GM18526 (cell line): ENCODE data around the gene SPSB3.

ENCODE experiments used
- POLR2A ChIP-seq: IDR thresholded peaks from 3 replicates; pipeline ENCODE4 v1.6.1; 2011; ENCODE audit not compliant: insufficient read length; ENCODE audit errors: extremely low read depth

SPSB3 gene

GRCh38 chr16:1747934-1748333, 34.4 kb downstream of the SPSB3 start:
- no peak for TF ChIP-seq POLR2A

GRCh38 chr16:1746693-1747195, 35.6 kb downstream of the SPSB3 start:
- TF ChIP-seq POLR2A, result no peak

DNA sequence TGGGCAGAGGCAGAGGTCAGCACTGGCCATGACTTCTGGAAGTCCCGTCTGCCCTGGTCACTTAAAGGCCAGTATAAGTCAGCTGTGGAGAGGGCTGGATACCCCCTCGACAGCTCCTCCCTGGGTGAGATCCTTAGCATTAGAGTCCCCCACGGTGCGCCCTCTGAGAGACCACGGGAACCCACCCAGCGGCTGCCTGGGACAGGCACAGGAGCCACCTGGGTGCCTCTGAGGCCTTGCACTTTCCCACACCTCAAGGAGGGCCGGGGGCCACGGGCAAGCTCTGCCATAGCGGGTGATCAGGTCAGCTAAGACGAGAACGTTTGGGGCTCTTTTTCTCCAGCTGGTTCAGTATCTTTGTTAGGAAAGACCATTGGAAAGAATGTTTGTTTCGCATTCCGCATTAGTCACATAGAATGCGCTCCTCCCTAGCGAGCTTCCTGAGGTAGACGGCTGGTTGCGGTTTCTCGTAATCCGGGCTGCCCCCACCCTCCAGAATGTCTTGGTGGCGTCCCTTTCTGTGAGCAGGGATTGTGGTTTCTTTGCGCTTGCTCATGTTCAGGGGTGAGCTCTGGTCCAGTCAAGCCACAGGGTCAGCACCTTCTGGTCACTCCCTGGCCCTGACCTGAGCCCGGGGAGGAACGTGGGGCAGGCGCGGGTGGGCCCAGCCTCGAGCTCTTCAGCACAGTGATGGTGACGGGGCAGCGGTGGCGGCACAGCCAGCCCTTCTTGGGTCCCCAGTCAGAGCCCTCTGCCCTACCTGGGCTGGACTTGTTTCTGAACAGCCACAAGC, 36.3 kb downstream of the SPSB3 start:
- no peak for TF ChIP-seq POLR2A

DNA sequence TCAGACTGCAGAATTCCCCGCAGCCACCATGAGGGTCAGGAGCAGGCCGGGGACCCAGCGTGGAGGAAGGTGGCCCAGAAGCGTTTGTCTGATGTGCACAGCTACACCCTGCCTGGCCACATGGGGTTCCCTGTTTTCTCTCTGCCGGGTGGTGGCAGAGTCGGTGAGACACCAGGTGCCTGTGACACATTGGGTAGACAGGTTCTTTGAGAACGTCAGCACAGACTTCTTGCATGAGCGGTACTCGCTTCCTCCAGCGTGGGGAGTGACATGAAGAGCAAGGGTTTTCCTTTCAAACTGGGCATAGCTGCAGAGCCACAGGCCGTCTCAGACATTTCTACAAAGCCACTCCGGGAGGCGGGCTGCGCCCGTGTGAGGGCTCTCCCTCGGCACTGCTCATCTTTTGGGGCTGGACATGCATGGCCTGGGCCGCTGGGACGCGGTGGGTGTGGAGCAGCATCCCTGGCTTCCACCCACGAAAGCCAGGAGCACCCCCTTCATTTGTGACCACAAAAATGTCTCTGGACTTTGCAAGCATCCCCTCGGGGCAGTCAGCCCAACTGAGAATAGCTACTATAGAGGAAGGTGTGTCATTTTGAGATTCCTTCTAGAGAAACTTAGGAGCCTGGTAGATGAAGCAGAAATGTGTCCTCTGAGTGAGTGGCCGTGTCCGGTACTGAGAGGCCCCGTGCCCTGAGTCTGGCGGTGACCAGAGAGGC, 37.0 kb downstream of the SPSB3 start:
- TF ChIP-seq POLR2A, result no peak

GRCh38 chr16:1744338-1744840, 38.0 kb downstream of the SPSB3 start:
- no peak for TF ChIP-seq POLR2A

DNA sequence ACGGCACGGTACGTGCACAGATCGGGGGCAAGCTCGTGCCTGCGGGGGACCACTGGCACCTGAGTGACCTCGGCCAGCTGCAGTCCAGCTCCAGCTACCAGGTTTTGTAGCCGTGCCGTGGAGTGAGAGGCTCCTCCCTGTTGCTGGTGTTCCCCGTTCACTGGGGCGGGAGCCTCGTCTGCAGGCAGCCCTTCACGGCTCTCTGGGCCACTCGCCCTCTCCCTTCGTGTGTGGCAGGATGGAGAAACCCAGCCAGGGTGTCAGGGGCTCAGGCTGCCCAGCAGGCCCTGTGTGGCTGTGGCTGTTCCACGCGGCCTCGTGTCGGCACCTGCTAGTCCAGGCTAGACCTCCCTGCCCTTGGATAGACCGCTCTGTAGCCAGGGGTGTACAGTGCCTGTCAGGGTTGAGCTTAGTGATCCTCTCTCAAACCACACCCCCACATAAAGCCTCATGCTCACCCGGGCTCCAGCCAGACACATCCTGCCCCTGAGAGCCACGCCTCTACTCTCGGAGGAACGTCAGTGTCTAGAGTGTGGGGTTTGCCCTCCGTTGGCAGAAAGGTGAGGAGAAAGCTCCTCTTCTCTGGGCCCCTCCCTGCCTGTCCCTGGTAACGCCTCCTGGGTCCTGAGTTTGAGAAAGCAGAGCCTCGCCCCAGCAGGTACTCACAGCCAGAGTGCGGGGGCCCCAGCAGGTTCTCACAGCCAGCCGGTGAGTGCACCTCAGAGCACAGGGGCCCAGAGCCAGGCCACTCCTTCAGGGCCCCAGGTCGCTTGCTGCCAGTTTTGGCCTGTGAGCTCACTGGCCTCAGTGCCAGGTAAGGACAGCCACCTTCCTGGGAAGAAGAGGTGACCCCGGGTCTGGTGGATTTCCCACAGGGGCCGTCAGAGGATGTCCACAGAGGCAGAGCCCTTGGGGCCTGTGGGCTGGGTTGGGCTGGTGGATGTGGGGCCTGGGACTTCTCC, 38.7 kb downstream of the SPSB3 start:
- no peak for TF ChIP-seq POLR2A

DNA sequence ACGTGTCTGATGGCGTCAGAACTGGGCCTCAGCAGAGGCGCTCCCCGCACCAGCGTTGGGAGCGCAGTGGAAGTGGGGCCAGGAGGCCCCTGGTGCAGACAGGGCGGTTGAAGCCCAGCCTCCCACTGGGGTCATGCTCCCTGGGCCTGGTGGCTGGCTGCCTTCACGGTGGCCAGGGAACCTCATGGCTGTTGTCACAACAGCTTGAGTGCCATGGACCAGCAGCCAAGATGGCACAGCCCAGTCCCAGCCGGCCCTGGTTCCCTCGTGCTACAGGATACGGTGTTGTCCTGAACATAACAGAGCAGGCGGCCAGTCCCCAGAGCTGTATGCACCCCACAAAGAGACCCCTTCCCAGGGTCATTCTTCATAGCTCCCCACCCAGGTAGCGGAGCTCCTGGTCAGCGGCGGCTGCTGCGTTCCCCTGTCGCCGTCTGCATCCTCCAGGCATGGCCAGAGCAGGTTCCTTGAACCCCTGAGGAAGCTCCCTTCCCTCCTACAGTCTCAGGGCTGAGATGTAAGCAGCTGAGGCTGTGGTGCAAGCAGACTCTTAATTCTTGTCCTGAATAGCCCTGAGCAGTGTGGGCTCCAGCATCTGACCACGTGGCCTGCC, 40.7 kb downstream of the SPSB3 start:
- no peak for TF ChIP-seq POLR2A

DNA sequence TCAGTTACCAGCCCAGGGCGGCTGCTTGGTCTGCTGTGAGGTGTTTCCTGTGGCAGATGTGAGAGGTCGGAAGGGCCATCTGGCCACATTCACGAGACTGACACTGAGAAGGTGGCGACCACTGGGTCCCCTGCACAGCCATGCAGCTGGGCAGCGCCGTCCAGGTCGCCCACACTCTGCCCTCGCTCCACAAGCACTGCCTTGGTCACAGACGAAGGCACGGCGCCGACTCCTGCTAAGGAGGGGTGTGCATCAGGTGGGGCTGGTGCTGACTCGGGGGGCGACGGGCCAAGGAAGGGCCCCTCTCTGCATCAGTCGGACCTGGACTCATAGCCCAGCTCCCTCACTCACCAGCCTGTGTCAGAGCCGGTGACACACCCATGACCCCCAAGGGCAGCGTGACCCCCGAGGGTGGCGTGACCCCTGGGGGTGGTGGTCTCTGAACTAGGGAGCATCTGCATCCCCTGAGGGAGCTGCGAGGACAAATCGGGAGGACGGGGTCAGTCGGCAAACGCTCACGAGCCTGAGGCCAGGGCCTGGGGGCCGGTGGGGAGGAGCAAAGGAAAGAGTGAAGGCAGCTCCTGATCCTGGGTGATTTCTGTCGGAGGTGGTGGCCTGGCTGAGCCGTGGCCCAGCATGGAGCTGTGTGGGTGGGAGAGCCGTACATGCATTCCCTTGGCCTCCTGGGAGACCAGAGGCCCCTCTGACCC, 41.4 kb downstream of the SPSB3 start:
- no peak for TF ChIP-seq POLR2A

- TF ChIP-seq POLR2A, result no peak
Measured at GRCh38 chr16:1740234-1740633, 42.1 kb downstream of the SPSB3 start.

DNA sequence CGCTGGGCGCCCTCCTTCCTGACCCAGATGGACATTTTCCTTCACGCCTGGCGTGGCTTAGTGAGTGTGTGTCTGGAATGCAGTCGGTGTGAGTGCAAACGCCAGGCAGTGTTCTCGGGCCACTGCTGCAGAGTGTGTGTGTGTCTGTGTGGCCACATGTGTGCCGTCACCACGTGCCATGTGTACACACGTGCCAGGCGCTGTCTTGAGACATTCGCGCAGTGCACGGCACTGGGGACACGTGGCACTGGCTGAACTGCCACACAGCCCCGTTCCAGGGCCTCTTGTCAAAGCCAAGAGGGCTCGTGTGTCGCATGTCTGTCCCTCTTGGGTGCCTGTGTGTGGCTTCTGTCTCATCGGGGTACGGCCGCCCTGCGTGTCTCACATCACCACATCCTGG, 47.6 kb downstream of the SPSB3 start:
- TF ChIP-seq POLR2A, result no peak

GRCh38 chr16:1734123-1734522, 48.2 kb downstream of the SPSB3 start:
- no peak for TF ChIP-seq POLR2A

DNA sequence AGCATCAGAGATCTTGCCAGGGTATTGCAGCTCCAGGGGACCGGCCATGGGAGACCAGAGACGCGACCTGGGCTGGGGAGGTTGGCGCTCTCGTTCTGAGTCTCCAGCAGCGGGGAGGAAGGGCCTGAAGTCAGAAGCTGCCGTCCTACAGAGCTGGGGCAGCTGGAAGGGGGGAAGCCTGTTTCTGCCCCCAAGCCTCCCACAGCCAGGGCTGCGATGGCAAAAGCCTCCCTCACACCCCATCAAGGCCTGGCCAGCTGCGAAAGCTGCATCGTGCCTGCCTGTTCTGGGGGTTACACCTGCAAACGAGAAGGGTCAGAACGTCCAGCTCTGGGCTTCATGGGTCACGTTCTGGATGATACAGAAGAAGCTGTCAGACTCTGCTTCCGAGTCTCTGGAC, 50.3 kb downstream of the SPSB3 start:
- no peak for TF ChIP-seq POLR2A

DNA sequence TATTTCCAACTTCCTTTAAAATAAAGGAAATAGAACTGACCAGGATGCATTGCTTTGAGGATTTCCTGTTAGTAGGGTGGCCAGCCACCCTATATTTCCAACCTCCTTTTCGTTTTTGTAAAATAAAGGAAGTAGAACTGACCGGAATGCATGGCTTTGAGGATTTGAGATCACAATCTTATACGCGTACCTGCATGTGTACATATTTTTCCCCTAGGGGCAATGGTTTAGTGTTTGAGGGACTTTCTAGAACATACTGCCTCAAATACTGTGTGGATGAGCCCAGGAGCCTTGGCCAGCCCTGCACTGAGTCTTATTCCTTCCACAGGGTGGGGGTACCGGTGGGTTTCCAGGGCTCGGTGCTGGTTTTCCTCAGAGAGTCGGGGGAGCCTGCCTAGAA, 50.8 kb downstream of the SPSB3 start:
- TF ChIP-seq POLR2A, result no peak

GRCh38 chr16:1731073-1731472, 51.3 kb downstream of the SPSB3 start:
- TF ChIP-seq POLR2A, result no peak
